Caco-2 (cell line): ENCODE data around the gene FREY1. TPM values are rescaled to one million over a fixed set of nuclear protein-coding genes. Genes with fewer than 3 reads are reported as not detected.

Experiments
- BruUV-seq: library from RNA; stranded (reverse); fragments of 400-500 nt; replicated peaks from 2 replicates; lab custom pipeline; 2021; lab: Mats Ljungman, UMichigan
- CTCF ChIA-PET: fragments of 300-600 bp; sonication (Branson Sonifier 250); formaldehyde crosslinking; loops from one replicate; lab custom pipeline; 2022; ENCODE audit warnings: antibody characterized with exemption; lab: Charles Lee
- POLR2A ChIA-PET: fragments of 300-600 bp; sonication (Branson Sonifier 250); formaldehyde crosslinking; loops from one replicate; lab custom pipeline; 2022; ENCODE audit warnings: antibody characterized with exemption; lab: Charles Lee
- DNase-seq, 2 experiments: peaks; one replicate each; pipeline versions ENCODE4 v3.0.0 to v3.0.0-alpha.2; 2020 to 2022
- H3K27me3 ChIP-seq: replicated peaks from 2 replicates; pipeline ENCODE4 v1.6.0; 2011; ENCODE audit warnings: low read length; ENCODE audit not compliant: control insufficient read depth, insufficient read depth
- H3K36me3 ChIP-seq: 2 replicates; pipeline ENCODE4 v1.5.1; 2011; ENCODE audit warnings: low read length; ENCODE audit not compliant: control insufficient read depth, insufficient read depth
- H3K4me1 ChIP-seq: fragments of 250-450 bp; sonication (Bioruptor Pico); 2 replicates; pipeline ENCODE4 v1.5.1; 2020; ENCODE audit warnings: mild to moderate bottlenecking
- H3K4me3 ChIP-seq: 2 replicates; pipeline ENCODE4 v1.5.1; 2011; ENCODE audit warnings: low read depth, mild to moderate bottlenecking, control low read depth, low read length
- H3K9me3 ChIP-seq: fragments of 250-450 bp; sonication (Bioruptor Pico); 2 replicates; pipeline ENCODE4 v1.5.1; 2020; ENCODE audit warnings: mild to moderate bottlenecking, moderate library complexity
- H3K27ac Mint-ChIP-seq: one replicate; pipeline ENCODE4 v1.8.0; 2022; ENCODE audit warnings: mixed read lengths; ENCODE audit not compliant: unreplicated experiment
- H3K27me3 Mint-ChIP-seq: one replicate; pipeline ENCODE4 v1.8.0; 2022; ENCODE audit warnings: mixed read lengths; ENCODE audit not compliant: insufficient read depth, unreplicated experiment
- H3K36me3 Mint-ChIP-seq: one replicate; pipeline ENCODE4 v1.8.0; 2022; ENCODE audit warnings: mild to moderate bottlenecking, mixed read lengths; ENCODE audit not compliant: insufficient read depth, unreplicated experiment
- H3K4me1 Mint-ChIP-seq: one replicate; pipeline ENCODE4 v1.8.0; 2022; ENCODE audit warnings: low read depth, mixed read lengths; ENCODE audit not compliant: unreplicated experiment
- H3K4me3 Mint-ChIP-seq: one replicate; pipeline ENCODE4 v1.8.0; 2022; ENCODE audit warnings: mild to moderate bottlenecking, moderate library complexity, mixed read lengths; ENCODE audit not compliant: unreplicated experiment
- H3K9me3 Mint-ChIP-seq: one replicate; pipeline ENCODE4 v1.8.0; 2022; ENCODE audit warnings: mixed read lengths; ENCODE audit not compliant: unreplicated experiment
- CTCF ChIP-seq, 2 experiments: fragments of 200-600 bp in 1 of 2; IDR thresholded peaks; 1 replicate in 1 of 2; 2 replicates in 1 of 2; pipeline versions ENCODE4 v1.5.1 to v1.8.0; 2011 to 2022; ENCODE audit warnings: antibody characterized with exemption in 1 of 2, control low read depth in 1 of 2, inconsistent platforms in 1 of 2, low read depth in 1 of 2, low read length in 1 of 2, mild to moderate bottlenecking in 1 of 2, moderate library complexity in 1 of 2; ENCODE audit not compliant: insufficient read depth in 1 of 2, severe bottlenecking in 1 of 2, unreplicated experiment in 1 of 2
- intact Hi-C: fragments of 100-400 bp; cut with micrococcal nuclease; formaldehyde crosslinking; loops from one replicate; pipeline ENCODE4 v1.10.0; 2022; ENCODE audit not compliant: unreplicated experiment
- total RNA-seq: library from RNA; stranded (reverse); gene quantifications from 2 replicates; pipeline ENCODE4 v1.2.3, GENCODE V29; 2022

The FREY1 gene
- total RNA-seq, 1 experiment from 2014 or later: 1.2 TPM

- Mint-ChIP-seq H3K9me3 (no peaks in the 10 kb centered on the region), H3K36me3 (peaks cover 28% of the 10 kb centered on the region), H3K4me3 (peak overlapping the region; percentile 83), H3K27me3 (no peaks in the 10 kb centered on the region), H3K4me1 (peaks cover 6% of the 10 kb centered on the region), H3K27ac (peak overlapping the region; percentile 99)
- peaks cover 3% of the 10 kb centered on the region for H3K36me3 ChIP-seq
- no peaks in the 10 kb centered on the region for H3K9me3 ChIP-seq
- TSS peak; percentile 44 for BruUV-seq
- H3K4me1 ChIP-seq: peaks cover 17% of the 10 kb centered on the region
- POLR2A ChIA-PET: interaction anchor here (0.6 to 1.0 kb wide), 6 partner anchors 8 to 1660 kb away, joined by 4 to 5 read pairs (median 4); no protein-coding TSS in a partner anchor
- CTCF ChIA-PET: interaction anchor here (0.7 to 1.4 kb wide), 5 partner anchors 19 to 147 kb away, joined by 3 to 6 read pairs (median 4); no protein-coding TSS in a partner anchor
- peak; percentile 88 to 89 for DNase-seq
- TF ChIP-seq CTCF (IDR thresholded peaks at IDR 0.05; ENCODE audit: insufficient read depth in 1 of 2, low read depth in 1 of 2, low read length in 1 of 2, severe bottlenecking in 1 of 2, unreplicated experiment in 1 of 2): no peak
- intact Hi-C loops: loop anchor here (1.0 kb wide), 1 partner anchor 18 kb away; no protein-coding TSS in a partner anchor
- no peaks in the 10 kb centered on the region for H3K27me3 ChIP-seq
- H3K4me3 ChIP-seq: peak overlapping the region; percentile 92
Observed at GRCh38 chr11:45918331-45918941, 11.4 kb upstream of the FREY1 start.

- peaks cover 26% of the 10 kb centered on the region for H3K36me3 Mint-ChIP-seq
- peak within 1 kb of the TSS; percentile 99 for H3K27ac Mint-ChIP-seq
- H3K36me3 ChIP-seq: peaks cover 3% of the 10 kb centered on the region
- H3K4me1 Mint-ChIP-seq: peaks cover 6% of the 10 kb centered on the region
- no peaks in the 10 kb centered on the region for H3K27me3 ChIP-seq
- no TSS peak for BruUV-seq
- peak within 1 kb of the TSS; percentile 92 for H3K4me3 ChIP-seq
- no peaks in the 10 kb centered on the region for H3K9me3 Mint-ChIP-seq
- TF ChIP-seq CTCF (IDR thresholded peaks at IDR 0.05; ENCODE audit: insufficient read depth in 1 of 2, low read depth in 1 of 2, low read length in 1 of 2, severe bottlenecking in 1 of 2, unreplicated experiment in 1 of 2): no peak
- CTCF ChIA-PET: interaction anchor here (0.7 to 1.4 kb wide), 5 partner anchors 19 to 146 kb away, joined by 3 to 6 read pairs (median 4); no protein-coding TSS in a partner anchor
- peaks cover 17% of the 10 kb centered on the region for H3K4me1 ChIP-seq
- no peaks in the 10 kb centered on the region for H3K9me3 ChIP-seq
- H3K27me3 Mint-ChIP-seq: no peaks in the 10 kb centered on the region
- intact Hi-C loops: loop anchor here (1.0 kb wide), 2 partner anchors 17 to 70 kb away; partner anchors contain the start of gene CRY2
- H3K4me3 Mint-ChIP-seq: peak within 1 kb of the TSS; percentile 83
- peak; percentile 98 to 99 for DNase-seq
- POLR2A ChIA-PET: interaction anchor here (0.6 to 1.0 kb wide), 8 partner anchors 9 to 1661 kb away, joined by 3 to 6 read pairs (median 4); no protein-coding TSS in a partner anchor
Observed at GRCh38 chr11:45917623-45918330, 10.7 kb upstream of the FREY1 start, which contains the start of gene PEX16. TSS of gene PEX16 (minus strand) at chr11:45917877. CDS start at chr11:45917811, 66 bp downstream.

- no peaks in the 10 kb centered on the region for H3K27me3 Mint-ChIP-seq
- ChIA-PET CTCF (interaction anchor here (1.1 to 1.4 kb wide), 3 partner anchors 21 to 146 kb away, joined by 3 to 6 read pairs (median 4); no protein-coding TSS in a partner anchor), POLR2A (interaction anchor here (0.6 to 1.0 kb wide), 4 partner anchors 9 to 111 kb away, joined by 3 to 6 read pairs (median 4); no protein-coding TSS in a partner anchor)
- DNase-seq: no peak
- peaks cover 6% of the 10 kb centered on the region for H3K4me1 Mint-ChIP-seq
- peaks cover 26% of the 10 kb centered on the region for H3K36me3 Mint-ChIP-seq
- Histone ChIP-seq H3K4me3 (peak overlapping the region; percentile 92), H3K9me3 (no peaks in the 10 kb centered on the region), H3K4me1 (peaks cover 17% of the 10 kb centered on the region), H3K36me3 (peaks cover 3% of the 10 kb centered on the region), H3K27me3 (no peaks in the 10 kb centered on the region)
- peak overlapping the region; percentile 99 for H3K27ac Mint-ChIP-seq
- BruUV-seq: no TSS peak
- TF ChIP-seq CTCF (IDR thresholded peaks at IDR 0.05; ENCODE audit: insufficient read depth in 1 of 2, low read depth in 1 of 2, low read length in 1 of 2, severe bottlenecking in 1 of 2, unreplicated experiment in 1 of 2): no peak
- no peaks in the 10 kb centered on the region for H3K9me3 Mint-ChIP-seq
- H3K4me3 Mint-ChIP-seq: peak overlapping the region; percentile 83
- intact Hi-C loops: loop anchor here (1.0 kb wide), 1 partner anchor 70 kb away; the partner anchor contains the start of gene CRY2
Observed at GRCh38 chr11:45917286-45917622, 10.2 kb upstream of the FREY1 start.
